ENCODE measurements around the gene PLCD4.
A peak's percentile ranks its signal among the peaks of the same experiment; 100 is the strongest.

Gene PLCD4

DNA sequence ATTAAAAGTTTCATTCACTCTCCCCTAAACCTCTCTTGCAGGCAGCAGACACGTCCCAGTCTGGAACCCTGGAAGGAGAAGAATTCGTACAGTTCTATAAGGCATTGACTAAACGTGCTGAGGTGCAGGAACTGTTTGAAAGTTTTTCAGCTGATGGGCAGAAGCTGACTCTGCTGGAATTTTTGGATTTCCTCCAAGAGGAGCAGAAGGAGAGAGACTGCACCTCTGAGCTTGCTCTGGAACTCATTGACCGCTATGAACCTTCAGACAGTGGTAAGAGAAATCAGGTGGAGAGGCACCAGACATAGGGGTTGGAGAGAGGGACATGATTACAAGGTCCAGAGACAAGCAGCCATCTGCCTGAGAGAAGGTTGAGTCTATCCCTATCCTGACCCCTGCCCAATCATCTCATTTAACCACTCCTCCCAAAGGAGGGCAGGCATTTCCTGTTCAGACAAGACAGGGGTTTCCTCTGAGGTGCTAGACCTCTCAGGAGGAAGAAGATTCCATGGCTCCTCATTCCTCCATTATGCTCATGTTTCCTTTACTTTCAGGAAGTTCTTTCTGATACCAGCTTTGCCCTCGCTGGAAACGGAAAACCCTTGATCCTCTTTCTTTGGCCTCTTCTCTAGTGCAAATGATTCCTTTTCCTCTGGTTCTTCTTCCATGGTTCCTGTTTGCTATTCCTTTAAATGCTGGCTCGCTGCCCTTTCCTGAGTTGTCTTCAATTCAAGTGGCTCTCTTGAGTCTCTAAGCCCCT lies 15.1 kb downstream of the PLCD4 start:
- DNase-seq = no peak

DNA sequence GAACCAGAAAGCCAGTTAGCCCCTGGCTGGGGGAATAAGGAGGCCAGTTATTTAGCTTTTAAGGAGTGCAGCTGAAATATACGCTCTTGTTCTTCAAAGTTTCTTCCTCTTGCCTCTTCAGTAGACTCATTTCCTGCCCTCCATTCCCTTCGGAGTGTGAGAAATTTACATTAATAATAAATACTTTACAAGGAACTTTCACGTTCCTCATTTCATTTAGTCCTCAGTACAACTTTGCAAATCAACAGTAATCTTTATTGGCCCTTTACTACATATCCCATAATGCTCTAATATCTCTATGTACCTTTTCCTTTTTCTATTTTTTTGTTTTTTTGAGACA lies 15.6 kb downstream of the PLCD4 start:
- no peak for DNase-seq

DNA sequence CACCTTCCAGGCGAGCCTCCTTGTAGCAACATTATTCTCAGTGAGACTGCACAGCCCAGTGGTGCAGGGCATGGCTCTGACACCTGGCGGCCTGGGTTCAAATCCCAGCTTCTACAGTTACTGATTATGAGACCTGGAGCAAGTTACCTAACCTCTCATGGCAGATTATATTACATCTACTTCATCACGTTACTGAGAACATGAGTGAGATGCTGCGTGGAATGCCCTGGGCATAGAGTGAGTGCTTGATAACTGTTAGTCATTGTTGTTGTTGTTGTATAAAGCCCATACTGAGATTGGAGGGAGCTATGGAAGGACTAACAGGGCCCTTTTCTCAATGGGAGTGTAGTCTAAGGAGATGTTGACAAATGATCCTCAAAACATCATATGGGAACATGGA lies 18.7 kb downstream of the PLCD4 start:
- DNase-seq = no peak

DNA sequence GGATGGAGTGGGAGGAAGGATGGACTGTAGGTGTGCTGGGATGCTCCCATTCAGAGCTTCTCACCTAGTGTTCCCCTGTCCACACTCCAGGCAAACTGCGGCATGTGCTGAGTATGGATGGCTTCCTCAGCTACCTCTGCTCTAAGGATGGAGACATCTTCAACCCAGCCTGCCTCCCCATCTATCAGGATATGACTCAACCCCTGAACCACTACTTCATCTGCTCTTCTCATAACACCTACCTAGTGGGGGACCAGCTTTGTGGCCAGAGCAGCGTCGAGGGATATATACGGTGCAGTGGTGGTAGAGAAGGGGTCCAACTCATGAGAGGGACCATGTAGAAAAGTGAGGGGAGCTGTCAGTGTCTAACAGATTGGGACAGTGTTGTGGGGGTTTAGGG lies 20.2 kb downstream of the PLCD4 start:
- DNase-seq = no peak

DNA sequence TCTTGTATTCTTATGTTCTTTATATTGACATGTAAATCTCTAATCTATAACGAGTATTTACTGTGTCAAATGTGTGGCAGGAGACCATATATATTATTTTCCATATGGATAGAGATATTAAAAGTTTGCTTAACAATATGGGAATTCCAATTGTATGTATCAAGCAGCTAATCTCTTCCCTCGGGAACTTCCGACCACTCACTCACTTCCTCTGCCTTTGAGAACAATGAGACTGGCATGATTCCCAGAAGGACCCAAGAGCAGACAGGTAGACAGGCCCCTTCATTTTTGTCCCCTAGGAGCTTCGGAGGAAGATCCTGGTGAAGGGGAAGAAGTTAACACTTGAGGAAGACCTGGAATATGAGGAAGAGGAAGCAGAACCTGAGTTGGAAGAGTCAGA lies 24.1 kb downstream of the PLCD4 start:
- DNase-seq = no peak

DNA sequence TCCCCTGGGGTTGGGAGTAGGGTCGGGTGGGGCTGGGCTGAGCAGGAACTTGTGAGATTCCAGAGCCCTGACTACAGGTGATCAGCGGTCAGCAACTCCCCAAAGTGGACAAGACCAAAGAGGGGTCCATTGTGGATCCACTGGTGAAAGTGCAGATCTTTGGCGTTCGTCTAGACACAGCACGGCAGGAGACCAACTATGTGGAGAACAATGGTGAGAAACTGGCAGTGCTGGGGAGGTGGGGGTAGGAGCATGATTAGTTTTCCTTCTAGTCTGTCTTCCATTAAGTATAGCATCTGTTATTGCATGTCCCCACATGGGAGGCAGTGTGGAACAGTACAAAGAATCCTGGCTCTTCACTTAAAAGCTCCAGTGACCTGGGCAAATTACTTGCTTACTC lies 28.0 kb downstream of the PLCD4 start:
- no peak for DNase-seq

DNA sequence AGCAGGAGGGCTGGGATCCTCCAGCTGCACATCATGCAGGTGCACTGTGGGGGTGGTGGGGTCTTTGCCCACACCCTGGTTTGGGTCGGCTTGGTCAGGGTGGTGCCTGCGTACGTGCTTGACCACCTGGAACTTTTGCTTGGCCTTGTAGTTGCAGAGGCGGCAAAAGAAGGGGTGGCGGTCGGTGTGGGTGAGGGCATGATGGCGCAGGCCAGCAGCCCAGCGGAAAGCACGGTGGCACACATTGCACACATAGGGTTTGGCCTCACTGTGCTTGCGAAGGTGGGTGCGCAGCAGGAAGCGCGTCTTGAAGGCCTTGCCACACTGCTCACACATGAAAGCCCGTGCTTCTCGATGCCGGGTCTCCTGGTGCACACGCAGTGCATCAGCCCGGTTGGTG lies 30.7 kb downstream of the PLCD4 start:
- DNase-seq = no peak

DNA sequence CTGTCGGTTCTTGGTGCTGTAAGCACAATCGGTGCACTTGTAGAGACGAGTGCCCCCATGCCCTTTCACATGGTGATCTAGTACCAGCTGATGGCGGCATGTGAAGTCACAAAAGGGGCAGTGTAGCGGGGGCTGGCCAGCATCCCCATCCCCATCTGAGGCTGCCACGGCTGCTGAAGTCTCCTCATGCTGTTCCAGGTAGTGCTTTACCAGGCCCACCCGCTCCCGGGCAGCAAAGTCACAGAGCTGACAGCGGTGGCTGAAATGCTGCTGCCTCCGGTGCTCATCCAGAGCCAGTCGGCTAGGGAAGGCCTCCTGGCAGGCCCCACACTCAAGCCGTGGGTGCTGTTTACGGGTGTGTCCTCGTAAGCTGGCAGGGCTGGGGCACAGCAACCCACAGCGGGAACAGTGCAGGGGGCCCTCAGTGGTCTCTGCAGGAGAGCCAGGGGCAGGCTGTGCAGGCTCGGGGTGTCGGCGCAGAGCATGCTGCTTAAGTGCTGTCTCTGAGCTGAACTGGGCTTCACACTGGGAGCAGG lies 34.5 kb downstream of the PLCD4 start:
- DNase-seq = no peak

DNA sequence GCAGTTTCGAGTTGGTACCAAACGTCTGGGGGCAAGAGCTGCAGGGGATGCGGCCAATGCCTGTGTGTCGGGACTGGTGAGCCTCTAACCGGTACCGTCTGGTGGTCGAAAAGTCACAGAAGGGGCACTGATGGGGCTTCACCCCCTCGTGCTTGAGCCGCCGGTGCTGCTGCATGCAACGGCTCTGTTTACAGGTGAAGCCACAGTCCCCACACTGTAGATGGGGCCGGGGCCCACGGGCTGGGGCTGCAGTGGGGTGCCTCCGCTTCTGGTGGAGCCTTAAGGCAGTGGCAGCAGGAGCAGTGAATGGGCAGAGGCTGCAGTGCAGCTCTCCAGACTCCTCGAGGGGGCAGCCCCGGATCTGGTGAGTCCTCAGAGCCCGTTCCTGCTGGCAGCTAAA lies 35.1 kb downstream of the PLCD4 start:
- no peak for DNase-seq

DNA sequence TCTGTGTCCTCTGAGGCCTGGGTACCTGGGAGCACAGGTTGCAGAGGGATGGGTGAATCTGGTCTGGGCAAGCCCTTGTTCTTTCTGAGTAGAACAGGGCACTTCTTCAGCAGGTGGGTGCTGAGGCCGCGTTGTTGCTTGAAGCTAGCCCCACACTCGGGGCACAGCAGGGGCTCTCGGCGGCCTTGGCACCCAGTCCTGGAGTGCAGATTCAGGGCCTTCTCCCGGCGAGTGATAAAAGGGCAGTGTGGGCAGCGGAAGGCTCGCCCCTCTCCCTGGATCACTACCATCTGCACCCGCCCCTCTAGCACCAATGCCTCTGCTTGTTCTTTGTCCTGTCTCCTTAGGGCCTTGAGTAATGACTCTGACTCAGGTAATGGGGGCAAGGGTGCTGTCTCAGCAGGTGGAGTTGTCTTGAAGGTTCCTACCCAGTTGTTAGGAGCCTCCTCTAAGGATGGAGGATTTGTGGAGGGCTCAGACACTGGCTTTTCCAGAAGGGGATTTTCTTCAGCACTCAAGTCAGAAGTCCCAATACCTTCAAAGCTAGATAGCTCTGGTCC lies 36.1 kb downstream of the PLCD4 start:
- DNase-seq = no peak

DNA sequence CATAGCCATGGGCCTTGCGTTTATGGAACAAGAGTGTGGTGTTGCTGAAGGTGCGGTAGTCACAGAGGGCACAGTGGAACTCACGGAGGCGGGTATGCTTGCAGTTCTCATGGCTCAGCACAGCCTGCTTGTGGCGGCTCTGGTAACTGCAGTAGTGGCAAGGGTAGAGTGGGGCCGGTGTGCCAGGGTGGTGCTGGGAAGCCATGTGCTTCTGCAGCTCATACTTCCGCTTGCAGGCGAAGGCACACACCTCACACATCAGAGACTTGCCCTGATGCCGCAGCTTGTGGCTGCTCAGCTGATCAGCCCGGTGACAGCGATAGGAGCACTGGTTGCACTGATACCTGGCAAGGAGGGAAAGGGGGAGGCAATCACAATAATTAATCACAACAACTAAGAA lies 37.0 kb downstream of the PLCD4 start:
- no peak for DNase-seq

DNA sequence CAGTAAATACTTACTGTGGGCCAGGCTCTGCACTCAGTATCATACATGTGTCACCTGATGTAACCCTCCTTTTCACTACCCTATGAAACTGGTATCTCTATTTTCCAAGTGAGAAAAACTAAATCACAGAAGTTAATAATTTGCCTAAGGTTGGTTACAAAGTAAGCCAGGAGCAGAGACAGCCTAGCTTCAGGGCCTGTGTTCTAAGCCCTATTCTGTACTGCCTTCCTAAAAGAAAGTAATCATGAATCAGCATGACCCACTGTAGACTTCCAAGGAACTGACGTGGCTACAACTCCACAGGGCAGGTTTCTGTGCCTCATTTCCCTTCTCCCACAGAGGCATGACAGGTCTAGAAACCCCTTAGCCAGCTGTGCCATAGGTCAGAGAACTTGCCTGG lies 37.4 kb downstream of the PLCD4 start:
- no peak for DNase-seq

DNA sequence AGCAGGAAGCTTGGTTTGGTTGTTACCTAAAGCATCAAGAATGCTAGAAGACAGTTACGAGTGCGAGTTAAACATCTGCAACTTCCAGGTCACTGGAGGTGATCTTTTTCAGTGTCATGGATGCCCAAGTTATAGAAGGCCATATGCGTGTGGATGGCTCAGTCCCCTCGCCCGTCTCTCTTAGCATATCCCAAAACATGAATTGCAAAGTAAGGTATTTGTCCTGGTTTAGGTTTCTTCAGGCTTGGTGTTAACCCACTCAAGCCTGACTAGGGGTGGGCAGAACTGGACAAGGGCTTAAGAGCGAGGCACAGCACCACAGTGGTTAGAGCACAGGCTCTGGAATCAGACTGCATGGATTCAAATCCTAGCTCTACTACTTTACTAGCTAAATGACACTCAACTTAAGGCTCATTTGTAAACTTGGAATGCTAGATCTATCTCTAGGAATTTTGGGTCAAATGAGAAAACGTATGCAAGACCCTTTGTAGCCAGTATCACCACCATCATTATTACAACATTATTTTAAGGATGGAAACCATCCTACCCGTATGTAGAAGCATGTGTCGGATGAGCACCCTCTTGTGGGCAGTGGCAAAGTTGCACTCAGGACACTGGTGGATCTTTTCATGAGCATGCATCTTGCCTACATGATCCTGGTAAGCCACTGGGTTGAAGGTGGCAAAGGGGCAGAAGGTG lies 40.5 kb downstream of the PLCD4 start:
- no peak for DNase-seq

DNA sequence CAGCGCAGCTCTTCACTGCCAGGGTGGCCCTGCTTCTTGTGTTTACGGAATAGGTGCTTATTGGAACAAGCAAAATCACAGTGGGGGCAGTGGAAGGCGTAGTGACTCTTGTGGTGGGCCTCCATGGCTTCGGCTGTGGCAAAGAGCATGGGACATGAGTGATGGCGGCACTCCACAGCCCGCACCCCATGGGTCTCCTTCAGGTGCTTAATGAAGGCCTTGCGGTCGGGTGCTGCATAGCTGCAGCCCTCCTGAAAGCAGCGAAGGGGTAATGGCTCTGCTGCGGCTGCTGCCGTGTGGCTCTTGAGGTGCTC lies 41.0 kb downstream of the PLCD4 start:
- no peak for DNase-seq

DNA sequence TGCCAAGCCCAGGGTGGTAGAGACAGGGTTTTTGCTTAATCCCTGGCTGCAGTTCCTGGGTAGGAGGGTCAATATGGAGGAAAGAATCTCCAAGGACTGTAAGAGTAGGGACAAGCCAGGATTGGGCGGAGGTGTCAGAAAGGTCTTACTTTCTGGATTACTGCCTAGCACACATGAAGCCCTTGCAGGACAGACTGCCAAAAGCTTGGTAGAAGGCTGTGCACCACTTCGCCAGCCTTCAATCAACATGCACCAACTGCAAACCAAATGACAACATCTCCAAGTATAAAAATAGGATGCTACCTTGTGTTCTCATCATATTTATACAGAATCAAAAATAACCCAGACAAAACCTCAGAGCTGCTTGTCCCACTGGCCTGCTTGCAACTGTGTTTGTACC lies 48.1 kb downstream of the PLCD4 start:
- no peak for DNase-seq

DNA sequence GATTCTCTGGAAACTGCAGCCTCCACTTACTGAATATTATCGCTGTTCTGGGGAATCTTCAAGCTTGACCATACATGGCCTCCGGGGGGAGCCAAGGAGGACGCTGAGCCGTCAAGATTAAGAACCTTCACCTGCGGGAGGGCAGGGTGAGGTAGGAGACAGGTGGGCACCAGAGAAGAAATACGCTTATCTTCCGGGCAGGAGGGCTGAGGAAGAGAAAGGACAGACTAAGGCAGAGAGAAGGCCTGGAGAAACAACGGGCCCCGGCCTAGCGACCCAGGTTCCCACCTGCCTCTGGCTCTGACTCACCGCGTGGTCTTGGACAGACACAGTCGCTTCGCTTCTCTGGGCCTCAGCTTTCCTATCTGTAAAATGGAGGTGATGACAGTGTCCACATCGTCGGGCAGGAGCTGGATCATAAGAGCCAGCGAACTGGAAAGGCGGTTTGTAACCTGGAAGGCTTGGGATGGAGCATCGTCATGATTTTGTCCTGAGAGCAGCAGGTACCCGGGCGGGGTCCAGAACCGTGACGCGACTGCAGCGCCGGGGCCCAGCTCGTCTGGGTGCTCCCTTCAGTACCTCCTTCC lies 51.1 kb downstream of the PLCD4 start:
- peak; percentile 27 for DNase-seq

DNA sequence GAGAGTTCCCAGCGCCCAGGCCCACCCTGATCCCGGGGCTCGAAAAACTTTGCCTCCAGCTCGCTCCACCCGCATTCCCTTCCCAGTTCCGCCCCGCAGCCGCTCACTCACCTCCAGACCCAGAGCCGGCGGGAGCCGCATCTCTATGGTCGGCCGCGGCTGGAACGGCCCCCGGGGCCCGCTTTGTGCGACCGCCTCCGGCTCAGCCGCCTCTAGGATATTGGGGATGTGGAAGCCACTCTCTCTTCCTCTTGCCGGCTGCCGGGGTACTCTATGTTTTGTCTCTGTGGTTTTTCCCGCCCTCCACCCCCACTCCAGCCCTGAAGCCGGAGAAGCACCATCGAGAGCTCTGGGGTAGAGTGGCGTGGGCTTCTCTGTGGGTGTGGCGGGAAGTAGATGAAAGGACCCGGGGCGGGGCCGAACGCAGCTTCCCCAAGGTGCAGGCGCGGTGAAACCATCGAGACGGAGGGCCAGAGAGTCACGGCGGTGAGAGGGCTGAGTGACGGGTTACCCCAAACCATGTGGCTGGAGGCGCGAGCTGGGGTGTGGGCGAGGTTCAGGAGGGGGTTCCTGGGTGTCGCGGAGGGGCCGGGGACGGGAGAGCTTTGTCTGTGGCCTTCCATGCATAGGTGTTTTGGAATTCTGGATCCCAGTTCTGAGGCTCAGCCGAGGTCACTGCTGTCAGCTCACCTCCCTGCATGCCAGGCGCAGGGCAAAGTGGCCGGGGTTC lies 51.7 kb downstream of the PLCD4 start, which contains the start of the genes BCS1L and ZNF142:
Gene BCS1L, plus strand, starts transcription at position 426 of the 730 bp plus-strand sequence. CDS start 1,305 bp downstream, outside the sequence.
Gene ZNF142, minus strand, starts transcription at position 366 of the 730 bp plus-strand sequence. CDS start 3,194 bp downstream, outside the sequence.
- DNase-seq = peak; percentile 86

DNA sequence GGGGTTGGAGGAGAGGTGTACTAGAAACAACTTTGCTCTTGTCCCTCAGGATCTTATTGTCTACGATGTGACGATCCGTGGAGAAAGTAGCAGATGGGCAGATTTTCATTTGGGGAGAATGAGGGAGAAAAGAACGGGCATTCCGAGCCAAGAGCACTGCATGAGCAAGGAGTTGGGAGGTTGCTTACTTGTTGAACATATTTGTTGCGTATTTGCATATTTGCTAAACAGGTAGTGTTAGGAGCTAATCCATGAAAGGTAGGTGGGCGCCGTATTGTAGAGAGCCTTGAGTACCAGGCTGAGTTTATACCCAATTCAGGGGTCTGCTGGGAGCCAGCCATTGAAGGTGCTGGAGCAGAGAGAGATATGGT lies 52.3 kb downstream of the PLCD4 start:
- DNase-seq = no peak

DNA sequence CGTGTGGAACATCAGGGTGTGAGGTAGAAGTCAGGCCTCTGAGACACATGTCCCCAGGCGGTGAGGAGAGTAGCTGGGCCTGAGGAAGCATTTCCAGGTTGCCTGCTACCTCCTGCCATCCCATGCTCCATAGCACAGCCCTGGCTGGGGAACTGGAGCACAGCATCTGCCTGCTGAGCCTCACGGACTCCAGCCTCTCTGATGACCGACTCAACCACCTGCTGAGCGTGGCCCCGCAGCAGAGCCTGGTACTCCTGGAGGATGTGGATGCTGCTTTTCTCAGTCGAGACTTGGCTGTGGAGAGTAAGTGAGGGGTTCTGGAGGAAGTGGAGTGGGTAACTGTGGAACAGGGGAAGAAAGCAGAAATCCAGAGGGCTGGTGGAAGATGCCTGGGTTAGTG lies 54.7 kb downstream of the PLCD4 start:
- no peak for DNase-seq

DNA sequence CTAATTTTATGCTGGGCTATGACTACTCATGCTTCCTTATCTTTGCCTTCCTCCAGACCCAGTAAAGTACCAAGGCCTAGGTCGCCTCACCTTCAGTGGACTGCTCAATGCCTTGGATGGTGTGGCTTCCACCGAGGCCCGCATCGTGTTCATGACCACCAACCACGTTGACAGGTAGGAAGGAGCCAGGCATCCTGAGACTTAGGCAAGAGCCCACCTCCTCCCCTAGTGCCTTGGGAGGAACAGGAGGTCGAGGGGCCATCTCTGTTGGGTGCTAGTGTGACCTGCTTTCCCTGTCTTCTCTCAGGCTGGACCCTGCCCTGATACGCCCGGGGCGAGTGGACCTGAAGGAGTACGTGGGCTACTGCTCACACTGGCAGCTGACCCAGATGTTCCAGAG lies 55.1 kb downstream of the PLCD4 start:
- DNase-seq = no peak

DNA sequence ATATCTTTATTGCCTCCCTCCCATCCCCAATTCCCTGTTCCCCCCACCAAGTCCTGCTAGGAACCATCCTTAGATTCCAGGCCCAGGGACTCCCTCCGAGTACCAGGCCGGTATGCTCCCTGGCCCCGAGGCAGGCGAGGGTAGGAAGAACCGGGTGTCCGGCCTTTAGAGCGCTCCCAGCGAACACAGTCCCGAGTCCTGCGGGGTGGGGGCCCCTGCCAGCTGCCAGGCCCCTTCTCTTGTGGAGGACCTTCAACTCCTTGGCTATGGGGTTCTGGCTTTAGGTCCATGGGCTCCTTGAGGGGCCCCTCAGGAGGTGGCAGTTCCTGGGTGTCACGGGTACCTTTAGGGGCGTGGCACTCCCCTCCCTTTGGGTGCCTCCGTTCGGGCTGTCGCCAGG lies 56.2 kb downstream of the PLCD4 start:
- no peak for DNase-seq

DNA sequence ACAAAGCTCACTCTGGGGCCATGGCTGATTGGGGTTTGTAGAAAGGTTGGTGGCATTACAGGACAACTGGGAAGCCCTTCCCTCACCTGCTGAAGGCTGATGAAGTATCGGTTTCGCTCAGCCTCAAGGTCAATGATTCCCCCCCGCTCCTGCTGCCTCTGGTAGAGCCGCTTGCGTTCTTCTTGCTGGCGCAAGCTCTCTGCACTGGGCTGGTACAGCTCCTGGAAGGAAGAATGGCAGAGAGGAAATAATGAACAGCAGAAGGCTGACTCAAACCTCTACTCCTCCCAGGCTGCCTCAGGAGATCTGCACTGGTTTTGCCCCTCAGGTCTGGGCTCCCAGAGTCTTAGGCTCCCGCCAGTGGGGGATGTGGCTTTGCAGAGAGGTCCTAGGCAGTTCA lies 57.0 kb downstream of the PLCD4 start:
- no peak for DNase-seq

DNA sequence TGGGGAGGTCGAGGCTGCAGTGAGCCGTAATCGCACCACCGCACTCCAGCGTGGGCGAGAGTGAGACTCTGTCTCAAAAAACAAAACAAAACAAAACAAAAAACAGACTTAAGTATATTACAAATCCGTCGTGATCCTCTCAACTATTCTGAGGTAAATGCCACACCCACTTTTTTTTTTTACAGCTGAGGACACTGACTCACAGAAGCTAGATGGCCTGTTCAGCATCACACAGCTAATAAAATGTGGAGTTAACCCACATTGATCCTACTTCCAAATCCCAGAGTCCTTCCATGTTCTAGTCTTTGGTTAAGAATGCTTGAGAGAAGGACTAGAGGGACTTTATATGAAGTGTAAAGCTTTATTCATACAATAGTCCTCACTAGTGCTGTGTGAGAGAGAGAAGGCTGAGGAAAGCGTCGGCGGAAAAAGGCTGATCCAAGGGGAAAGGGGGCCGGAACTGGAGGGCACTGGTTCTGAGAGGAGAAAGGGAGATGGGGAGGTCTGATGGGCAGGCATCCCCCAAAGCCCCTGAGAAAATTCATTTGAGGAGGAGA lies 63.5 kb downstream of the PLCD4 start:
- DNase-seq = no peak

Measured in GF-D8 (cell line).